HG02885 (cell line): Measurements from ENCODE around the gene DYNC1LI2.

Experiments
- ATAC-seq: cut with Tn5 transposase; IDR thresholded peaks from one replicate; pipeline ENCODE4 v1.9.1; 2021; ENCODE audit warnings: mild to moderate bottlenecking; ENCODE audit not compliant: unreplicated experiment, poor library complexity

The DYNC1LI2 gene

GRCh38 chr16:66673691-66674090 lies 77.7 kb downstream of the DYNC1LI2 start:
- no peak for ATAC-seq
